Measurements from ENCODE around the gene PARD6G.
"Not testable (repeated sequence)": the region's sequence is repeated elsewhere in the genome, so short reads cannot be mapped to it uniquely, and the experiment has no call there.

PARD6G gene

DNA sequence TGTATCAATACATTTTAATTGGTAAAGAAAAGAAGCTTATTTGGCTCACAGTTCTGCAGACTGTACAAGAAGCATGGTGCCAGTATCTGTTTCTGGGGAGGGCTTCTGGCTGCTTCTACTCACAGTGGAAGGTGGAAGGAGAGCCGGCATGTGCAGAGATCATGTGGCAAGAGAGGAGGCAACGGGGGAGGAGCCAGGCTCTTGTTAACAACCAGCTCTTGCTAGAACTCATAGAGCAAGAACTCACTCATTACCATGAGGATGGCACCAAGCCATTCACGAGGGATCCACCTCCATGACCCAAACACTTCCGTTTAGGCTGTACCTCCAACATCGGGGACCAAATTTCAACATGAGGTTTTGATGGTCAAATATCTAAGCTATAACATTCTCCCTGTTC, 7.5 kb downstream of the PARD6G start:
- DNase-seq, result no peak

- no peak for DNase-seq
Measured at GRCh38 chr18:80238651-80239260, 8.6 kb downstream of the PARD6G start.

GRCh38 chr18:80237519-80237918, 9.8 kb downstream of the PARD6G start:
- DNase-seq, result not testable (repeated sequence)

GRCh38 chr18:80234398-80234797, 12.9 kb downstream of the PARD6G start:
- DNase-seq, result no peak

- no peak for DNase-seq
Measured at GRCh38 chr18:80233899-80234298, 13.4 kb downstream of the PARD6G start.

- no peak for DNase-seq
Measured at GRCh38 chr18:80233201-80233835, 14.0 kb downstream of the PARD6G start.

- DNase-seq, result no peak
Measured at GRCh38 chr18:80232710-80233109, 14.6 kb downstream of the PARD6G start.

DNA sequence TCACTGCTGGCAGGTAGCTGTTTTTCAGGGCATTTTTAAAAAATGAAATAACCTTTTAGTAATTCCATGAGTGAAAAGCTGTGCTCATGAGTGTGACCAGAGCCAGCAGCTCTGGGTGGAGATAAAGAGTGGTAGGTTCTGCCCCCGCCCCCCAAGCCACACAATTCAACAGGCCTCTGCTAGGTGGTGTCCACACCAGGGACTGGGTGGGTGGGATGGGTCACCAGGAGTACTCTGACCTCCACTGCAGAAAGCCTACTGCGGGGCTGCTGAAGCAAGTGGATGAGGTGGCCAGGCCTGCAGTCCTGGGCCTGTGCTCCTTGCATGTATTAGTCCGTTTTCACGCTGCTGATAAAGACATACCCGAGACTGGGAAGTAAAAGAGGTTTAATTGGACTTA, 15.3 kb downstream of the PARD6G start:
- DNase-seq, result no peak

- DNase-seq, result no peak
Measured at GRCh38 chr18:80231616-80232015, 15.7 kb downstream of the PARD6G start.

DNA sequence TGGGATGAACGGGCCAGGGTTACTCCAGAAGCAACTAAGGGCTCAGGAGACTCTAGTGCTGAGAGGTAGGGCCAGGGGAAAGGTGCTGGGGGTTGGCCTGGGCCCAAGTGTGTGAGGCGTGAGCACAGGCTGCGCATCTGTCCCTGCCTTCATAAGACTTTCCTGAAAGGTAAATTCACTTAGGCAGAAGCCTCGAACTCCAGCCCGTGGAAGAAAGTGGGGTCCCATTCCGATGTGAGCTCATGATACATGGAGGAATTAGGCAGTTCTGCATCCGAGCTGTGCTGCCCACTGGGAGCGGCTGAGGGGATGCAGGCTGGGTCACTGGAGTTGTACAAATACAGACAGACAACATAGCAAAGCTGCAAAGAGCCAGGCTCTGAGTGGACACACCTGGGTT, 16.2 kb downstream of the PARD6G start:
- DNase-seq, result no peak

- no peak for DNase-seq
Measured at GRCh38 chr18:80229766-80230745, 17.3 kb downstream of the PARD6G start.

- DNase-seq, result no peak
Measured at GRCh38 chr18:80229363-80229762, 18.0 kb downstream of the PARD6G start.

DNA sequence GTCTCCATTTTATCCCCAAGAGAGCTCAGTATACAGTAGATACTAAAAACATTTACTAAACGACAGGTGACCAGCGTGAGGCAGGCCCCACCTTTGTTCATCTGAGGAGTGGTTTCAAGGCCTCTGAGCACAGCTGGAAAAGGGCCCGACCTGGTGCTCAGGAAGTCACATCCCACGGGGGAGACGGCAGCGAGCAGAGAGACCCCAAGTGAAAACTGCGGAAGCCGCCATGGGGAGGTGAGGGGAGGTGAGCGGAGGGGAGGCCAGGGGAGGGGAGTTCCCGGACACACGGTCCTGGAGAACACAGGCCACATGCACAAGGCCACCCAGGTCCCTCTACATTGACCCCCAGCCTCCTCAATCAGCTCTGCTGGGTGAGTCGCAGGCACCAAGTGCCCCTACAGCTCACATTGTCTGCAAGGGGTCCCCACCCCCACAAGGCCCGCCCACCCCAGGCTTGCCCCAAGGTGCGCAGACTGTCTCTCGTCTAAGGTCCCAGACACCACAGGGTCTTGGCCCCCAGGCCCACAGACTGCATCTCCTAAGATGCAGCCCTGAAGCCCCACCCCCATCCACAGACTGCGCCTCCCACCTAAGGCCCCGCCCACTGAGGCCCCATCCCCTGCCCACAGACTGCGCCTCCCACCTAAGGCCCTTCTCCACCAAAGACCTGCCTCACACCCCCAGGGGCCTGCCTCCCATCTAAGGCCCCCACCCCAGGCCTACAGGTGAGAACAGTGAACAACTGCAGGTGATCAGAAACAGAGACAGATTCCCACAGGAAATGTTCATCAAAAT, 19.1 kb downstream of the PARD6G start:
- no peak for DNase-seq

GRCh38 chr18:80227472-80227871, 19.8 kb downstream of the PARD6G start:
- no peak for DNase-seq

DNA sequence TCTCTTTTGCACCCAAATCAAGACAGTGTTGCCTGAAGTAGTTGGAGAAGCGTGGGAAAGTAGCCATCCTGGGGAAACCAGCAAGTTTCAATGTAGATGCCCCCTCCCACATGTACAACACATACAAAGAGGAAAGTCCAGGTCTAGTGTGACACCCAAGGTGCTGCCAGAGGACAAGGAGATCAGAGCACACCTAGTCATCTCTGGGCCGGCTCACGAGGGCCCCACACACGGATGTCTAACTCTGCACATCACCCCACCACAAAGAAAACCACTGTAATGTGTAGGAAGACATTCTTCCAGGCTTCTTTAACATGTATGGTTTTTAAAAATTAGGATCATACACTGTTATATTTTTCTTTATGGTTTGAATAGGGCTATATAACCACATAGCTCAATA, 21.6 kb downstream of the PARD6G start:
- DNase-seq, result no peak

GRCh38 chr18:80223581-80224148, 23.6 kb downstream of the PARD6G start:
- no peak for DNase-seq

DNA sequence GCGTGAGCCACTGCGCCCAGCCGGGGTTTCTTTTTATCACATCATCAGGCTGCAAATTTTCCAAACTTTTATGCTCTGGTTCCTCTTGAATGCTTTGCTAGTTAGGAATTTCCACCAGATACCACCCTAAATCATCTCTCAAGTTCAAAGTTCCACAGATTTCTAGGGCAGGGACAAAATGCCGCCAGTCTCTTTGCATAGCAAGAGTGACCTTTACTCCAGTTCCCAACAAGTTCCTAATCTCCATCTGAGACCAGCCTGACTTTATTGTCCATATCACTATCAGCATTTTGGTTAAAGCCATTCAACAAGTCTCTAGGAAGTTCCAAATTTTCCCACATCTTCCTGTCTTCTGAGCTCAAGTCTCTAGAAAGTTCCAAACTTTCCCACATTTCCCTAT, 27.8 kb downstream of the PARD6G start:
- not testable (repeated sequence) for DNase-seq

DNA sequence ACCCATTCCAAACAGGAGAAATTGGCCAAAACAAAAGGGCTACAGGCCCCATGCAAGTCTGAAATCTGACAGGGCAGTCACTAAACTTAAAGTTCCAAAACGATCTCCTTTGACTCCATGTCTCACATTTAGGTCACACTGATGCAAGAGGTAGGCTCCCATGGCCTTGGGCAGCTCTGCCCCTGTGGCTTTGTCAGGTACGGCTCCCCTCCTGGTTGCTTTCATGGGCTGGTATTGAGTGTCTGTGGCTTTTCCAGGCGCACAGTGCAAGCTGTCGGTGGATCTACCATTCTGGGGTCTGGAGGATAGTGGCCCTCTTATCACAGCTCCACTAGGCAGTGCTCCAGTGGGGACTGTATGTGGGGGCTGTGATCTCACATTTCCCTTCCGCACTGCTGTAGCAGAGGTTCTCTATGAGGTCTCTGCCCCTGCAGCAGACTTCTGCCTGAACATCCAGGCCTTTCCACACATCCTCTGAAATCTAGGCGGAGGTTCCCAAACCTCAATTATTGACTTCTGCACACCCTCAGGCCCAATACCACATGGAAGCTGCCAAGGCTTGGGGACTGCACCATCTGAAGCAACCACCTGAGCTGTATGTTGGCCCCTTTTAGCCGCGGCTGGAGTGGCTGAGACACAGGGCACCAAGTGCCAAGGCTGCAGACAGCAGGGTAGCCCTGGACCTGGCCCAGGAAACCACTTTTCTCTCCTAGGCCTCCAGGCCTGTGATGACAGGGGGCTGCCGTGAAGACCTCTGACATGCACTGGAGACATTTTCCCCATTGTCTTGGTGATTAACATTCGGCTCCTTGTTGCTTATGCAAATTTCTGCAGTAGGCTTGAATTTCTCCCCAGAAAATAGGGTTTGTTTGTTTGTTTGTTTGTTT, 28.7 kb downstream of the PARD6G start:
- DNase-seq, result no peak

GRCh38 chr18:80213182-80213581, 34.1 kb downstream of the PARD6G start:
- no peak for DNase-seq

- DNase-seq, result no peak
Measured at GRCh38 chr18:80210312-80211083, 36.8 kb downstream of the PARD6G start.

GRCh38 chr18:80208620-80209019, 38.7 kb downstream of the PARD6G start:
- no peak for DNase-seq
